Rectal smooth muscle tissue (tissue), 1 donor: ENCODE measurements around the gene ETV6.

Experiments used
- H3K27ac ChIP-seq: one replicate; pipeline ENCODE4 v1.7.0; 2013; ENCODE audit warnings: low read depth, low read length, inconsistent platforms
- H3K27me3 ChIP-seq: one replicate; pipeline ENCODE4 v1.7.0; 2013; ENCODE audit warnings: low read length; ENCODE audit not compliant: control insufficient read depth, insufficient read depth
- H3K36me3 ChIP-seq: one replicate; pipeline ENCODE4 v1.7.0; 2013; ENCODE audit warnings: low read length; ENCODE audit not compliant: control insufficient read depth, insufficient read depth
- H3K4me1 ChIP-seq: one replicate; pipeline ENCODE4 v1.7.0; 2013; ENCODE audit warnings: low read length; ENCODE audit not compliant: control insufficient read depth, insufficient read depth
- H3K4me3 ChIP-seq: one replicate; pipeline ENCODE4 v1.7.0; 2013; ENCODE audit warnings: low read length
- H3K9ac ChIP-seq: one replicate; pipeline ENCODE4 v1.7.0; 2013; ENCODE audit warnings: low read length

ETV6 gene

DNA sequence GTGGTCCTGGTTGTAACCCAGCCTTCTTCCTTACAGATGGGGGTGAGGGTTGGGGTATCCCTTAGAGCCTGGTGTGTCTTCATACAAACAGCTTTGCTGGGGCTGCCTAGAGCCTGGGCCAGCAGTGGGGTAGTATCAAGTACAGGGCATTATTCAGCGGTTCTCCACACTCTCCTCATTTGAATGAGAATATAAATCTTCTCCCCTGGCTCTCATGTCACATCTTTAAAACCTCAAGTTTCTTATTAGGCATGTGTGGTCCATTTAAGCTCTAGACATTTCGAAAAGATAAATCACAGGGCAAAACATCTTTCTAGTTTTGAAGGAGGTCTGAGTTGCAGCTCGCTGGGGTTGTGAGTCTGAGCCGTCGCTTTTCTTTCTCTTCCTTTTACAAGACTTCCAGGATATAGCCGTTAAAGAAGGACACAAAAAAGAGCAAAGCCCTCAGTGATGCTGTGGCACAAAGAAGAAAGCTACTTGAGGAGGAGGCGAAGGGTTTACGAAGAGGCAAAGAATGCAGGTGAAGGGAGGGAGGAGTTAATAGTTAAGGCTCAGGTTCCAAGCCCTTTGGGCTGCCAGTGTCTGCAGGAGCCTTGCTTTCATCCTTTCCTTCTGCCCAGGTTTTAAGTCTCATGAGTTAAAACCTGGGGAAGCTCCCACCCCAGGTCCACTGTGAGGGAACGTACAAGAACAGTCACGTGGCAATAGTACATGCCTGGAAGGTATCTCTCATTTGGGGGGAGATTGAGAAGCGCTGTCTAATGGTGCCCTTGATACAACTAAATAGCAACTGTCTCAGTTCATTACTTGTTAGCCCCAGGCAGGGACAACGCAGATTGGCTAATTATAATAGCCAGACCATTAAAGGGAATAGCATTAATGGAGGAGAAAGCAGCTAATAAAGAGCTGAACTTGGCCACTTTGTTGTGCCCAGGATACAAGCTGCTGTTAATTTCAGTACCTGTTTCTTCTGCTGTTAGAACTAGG is 94.2 kb downstream of the ETV6 start:
- no peak overlapping the region for H3K27ac ChIP-seq

GRCh38 chr12:11744410-11744801 is 94.9 kb downstream of the ETV6 start:
- peaks cover 33% of the 10 kb centered on the region for H3K4me1 ChIP-seq
- no peak overlapping the region for H3K27ac ChIP-seq
- no peak overlapping the region for H3K4me3 ChIP-seq
- H3K27me3 ChIP-seq: no peaks in the 10 kb centered on the region
- no peak overlapping the region for H3K9ac ChIP-seq
- H3K36me3 ChIP-seq: no peaks in the 10 kb centered on the region

More for the DNA sequence above, 94.2 kb downstream of the ETV6 start:
- H3K27me3 ChIP-seq: no peaks in the 10 kb centered on the region
- H3K4me3 ChIP-seq: no peak overlapping the region
- H3K36me3 ChIP-seq: no peaks in the 10 kb centered on the region
- H3K9ac ChIP-seq: no peak overlapping the region
- H3K4me1 ChIP-seq: peaks cover 33% of the 10 kb centered on the region

- Histone ChIP-seq H3K36me3 (no peaks in the 10 kb centered on the region), H3K27ac (no peak overlapping the region), H3K9ac (no peak overlapping the region), H3K4me3 (no peak overlapping the region), H3K4me1 (peaks cover 32% of the 10 kb centered on the region), H3K27me3 (no peaks in the 10 kb centered on the region)
Measured at GRCh38 chr12:11745113-11745512, 95.6 kb downstream of the ETV6 start.

- H3K27ac ChIP-seq: peak overlapping the region; percentile 25
Measured at GRCh38 chr12:11746024-11746771, 96.7 kb downstream of the ETV6 start.

DNA sequence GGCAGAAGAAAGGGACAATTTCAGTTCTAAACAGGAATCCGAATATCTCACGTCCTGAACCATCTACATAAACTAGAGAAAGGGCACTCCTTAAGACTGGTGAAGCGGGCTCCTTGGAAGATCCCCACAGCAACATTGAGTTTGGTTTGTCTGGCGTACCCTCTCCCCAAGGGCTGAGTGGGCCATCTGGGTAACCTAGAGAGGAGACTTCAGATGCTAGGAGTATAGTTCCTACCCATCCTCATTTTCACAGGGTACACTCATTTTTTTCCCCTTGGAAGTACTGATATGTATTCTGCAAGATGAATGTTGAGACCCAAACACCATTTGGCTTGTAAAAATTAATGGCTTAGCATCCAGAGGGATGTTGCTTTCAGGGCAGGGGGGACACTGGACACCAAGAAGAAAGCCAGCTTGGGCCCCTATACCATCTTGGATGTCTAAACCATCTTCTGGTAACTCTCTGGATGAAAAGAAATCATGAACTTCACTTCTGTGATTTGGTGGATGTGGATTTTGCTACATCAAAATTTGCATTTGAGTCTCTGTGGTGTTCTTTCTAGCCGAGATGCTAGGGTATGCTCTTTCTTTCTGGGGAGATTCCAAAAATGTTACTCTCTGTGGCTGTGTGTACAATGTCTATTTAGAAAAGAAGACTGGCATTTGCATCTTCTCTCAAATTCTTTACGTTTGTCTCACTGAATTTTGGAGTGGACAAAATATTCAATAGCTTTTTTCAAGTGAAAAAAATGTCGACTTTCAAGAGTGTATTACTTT is 97.7 kb downstream of the ETV6 start:
- Histone ChIP-seq H3K27ac (no peak overlapping the region), H3K4me3 (no peak overlapping the region), H3K9ac (no peak overlapping the region), H3K36me3 (no peaks in the 10 kb centered on the region), H3K4me1 (peaks cover 32% of the 10 kb centered on the region), H3K27me3 (no peaks in the 10 kb centered on the region)

More at GRCh38 chr12:11746024-11746771, 96.7 kb downstream of the ETV6 start:
- no peaks in the 10 kb centered on the region for H3K36me3 ChIP-seq
- H3K4me3 ChIP-seq: no peak overlapping the region
- peaks cover 32% of the 10 kb centered on the region for H3K4me1 ChIP-seq
- H3K9ac ChIP-seq: no peak overlapping the region
- no peaks in the 10 kb centered on the region for H3K27me3 ChIP-seq

- H3K27me3 ChIP-seq: no peaks in the 10 kb centered on the region
- H3K36me3 ChIP-seq: no peaks in the 10 kb centered on the region
- no peak overlapping the region for H3K27ac ChIP-seq
- H3K9ac ChIP-seq: no peak overlapping the region
- H3K4me1 ChIP-seq: peaks cover 38% of the 10 kb centered on the region
- no peak overlapping the region for H3K4me3 ChIP-seq
Measured at GRCh38 chr12:11747969-11748368, 98.5 kb downstream of the ETV6 start.

- H3K36me3 ChIP-seq: no peaks in the 10 kb centered on the region
- H3K4me1 ChIP-seq: peaks cover 37% of the 10 kb centered on the region
- H3K4me3 ChIP-seq: no peak overlapping the region
- H3K27ac ChIP-seq: no peak overlapping the region
- H3K27me3 ChIP-seq: no peaks in the 10 kb centered on the region
- H3K9ac ChIP-seq: no peak overlapping the region
Measured at GRCh38 chr12:11748903-11749302, 99.4 kb downstream of the ETV6 start.

DNA sequence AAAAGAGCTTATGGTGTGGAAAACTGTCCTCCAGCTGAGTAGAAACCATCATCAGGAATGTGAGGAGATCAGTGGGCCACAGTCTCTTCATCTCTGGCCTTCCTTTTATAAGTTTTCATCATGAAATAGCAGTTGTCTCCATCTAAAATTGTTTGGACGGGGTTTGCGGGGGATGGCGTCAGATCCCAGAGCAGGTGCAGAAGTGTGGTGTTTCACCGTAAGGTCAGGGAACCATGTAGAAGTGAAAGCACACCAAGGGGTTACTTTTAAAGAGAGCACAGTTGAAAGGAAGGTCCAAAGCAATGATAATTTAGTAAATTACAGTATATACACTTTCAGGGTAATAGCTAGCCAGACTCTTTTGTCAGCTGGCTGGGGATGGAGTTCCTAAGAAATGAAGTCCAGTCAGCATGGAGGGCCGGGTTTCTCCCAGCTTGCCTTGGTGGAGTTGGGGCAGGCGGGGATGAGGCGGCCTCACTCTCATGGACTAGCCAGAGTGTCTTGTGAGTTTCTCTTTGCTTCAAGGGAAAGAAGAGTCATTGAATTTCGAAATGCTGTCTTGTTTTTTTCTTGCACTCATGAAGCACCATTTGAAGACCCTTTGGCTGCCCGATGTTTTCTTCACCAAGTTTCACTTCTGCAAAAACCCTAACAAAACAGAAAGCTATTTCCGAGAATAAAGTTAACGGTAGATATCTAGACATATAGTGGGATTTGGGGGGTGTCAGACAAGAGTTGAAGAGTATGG is 100.6 kb downstream of the ETV6 start:
- Histone ChIP-seq H3K27ac (no peak overlapping the region), H3K36me3 (no peaks in the 10 kb centered on the region)

DNA sequence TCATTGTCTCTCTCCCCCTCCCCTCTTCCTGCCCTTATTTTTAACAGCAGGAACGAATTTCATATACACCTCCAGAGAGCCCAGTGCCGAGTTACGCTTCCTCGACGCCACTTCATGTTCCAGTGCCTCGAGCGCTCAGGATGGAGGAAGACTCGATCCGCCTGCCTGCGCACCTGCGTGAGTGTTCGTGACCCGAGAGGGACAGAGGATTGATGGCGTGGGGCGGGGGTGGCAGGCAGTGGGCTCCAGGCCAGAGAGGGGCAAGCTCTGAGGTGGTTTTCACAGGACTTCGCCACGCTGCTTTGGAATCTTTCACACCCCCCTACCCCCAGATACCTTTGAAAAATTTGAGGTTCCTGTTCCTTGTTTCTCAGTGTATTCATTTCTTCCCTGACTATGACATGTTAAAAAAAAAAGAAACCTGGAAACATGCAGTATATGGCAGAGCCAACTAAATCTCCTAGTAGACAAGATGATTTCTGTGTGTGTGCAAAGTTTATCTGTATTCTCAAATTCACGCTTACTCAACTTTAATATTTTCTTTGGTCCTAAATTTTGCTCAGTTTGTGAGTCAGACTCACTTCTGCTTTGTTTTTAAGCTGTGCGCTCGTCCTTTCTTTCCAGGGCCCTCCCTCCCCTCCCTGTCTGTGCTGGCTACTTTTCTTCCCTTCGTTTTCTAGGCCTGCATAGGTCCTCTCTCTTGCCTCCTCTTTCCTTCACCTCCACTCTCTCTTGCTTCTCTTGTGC is 103.1 kb downstream of the ETV6 start:
- H3K27me3 ChIP-seq: no peaks in the 10 kb centered on the region
- H3K27ac ChIP-seq: peak overlapping the region; percentile 97
- H3K9ac ChIP-seq: no peak overlapping the region
- H3K36me3 ChIP-seq: no peaks in the 10 kb centered on the region
- H3K4me1 ChIP-seq: peaks cover 36% of the 10 kb centered on the region
- no peak overlapping the region for H3K4me3 ChIP-seq

More for the DNA sequence above, 100.6 kb downstream of the ETV6 start:
- Histone ChIP-seq H3K9ac (no peak overlapping the region), H3K27me3 (no peaks in the 10 kb centered on the region), H3K4me1 (peaks cover 33% of the 10 kb centered on the region), H3K4me3 (no peak overlapping the region)

DNA sequence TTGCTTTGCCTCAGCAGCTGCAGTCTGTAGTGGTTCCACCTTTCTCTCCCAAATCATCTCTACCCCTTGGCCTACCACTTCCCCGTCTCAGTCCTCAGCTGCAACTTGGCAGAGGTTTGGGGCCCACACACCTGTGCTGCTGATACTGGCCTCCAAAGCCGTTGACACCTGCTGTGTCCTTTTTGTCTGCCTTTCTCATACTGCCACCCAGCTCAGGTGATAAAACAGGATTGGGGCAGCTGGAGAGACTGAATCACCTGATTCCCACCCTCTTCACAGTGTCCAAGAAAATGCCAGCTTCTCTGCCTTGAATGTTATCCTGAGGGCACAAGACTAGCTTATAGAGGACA is 103.7 kb downstream of the ETV6 start:
- H3K36me3 ChIP-seq: no peaks in the 10 kb centered on the region
- peaks cover 41% of the 10 kb centered on the region for H3K4me1 ChIP-seq
- H3K27ac ChIP-seq: peak overlapping the region; percentile 97
- H3K9ac ChIP-seq: no peak overlapping the region
- no peaks in the 10 kb centered on the region for H3K27me3 ChIP-seq
- H3K4me3 ChIP-seq: no peak overlapping the region

- H3K9ac ChIP-seq: no peak overlapping the region
- H3K4me3 ChIP-seq: no peak overlapping the region
- peaks cover 48% of the 10 kb centered on the region for H3K4me1 ChIP-seq
- no peaks in the 10 kb centered on the region for H3K36me3 ChIP-seq
- H3K27ac ChIP-seq: peak overlapping the region; percentile 97
- no peaks in the 10 kb centered on the region for H3K27me3 ChIP-seq
Measured at GRCh38 chr12:11753826-11754225, 104.4 kb downstream of the ETV6 start.
